Measurements from ENCODE around the gene APBA2.

The APBA2 gene

DNA sequence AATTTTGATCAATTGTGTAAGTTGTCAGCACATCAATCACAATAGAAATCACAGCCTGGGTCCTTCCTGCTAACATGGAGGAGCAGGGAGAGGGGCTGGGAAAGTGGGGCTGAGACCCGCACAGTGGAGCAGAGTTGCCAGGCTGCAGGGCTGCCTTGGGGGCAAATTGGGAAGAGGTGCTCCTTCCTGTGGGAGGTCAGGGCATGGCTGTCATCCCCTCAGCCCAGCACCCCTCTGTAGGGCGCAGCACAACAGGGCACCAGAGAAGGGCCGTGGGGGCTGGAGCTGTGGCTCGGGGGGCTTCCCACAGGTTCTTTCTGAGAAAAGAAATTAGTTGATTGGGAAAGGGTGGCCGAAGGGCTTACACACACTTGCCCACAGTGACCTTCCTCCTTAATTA is 257.5 kb downstream of the APBA2 start:
- H3K4me1 Mint-ChIP-seq, result peaks cover 22% of the 10 kb centered on the region
- H3K4me3 Mint-ChIP-seq, result no peak overlapping the region
- H3K27me3 Mint-ChIP-seq (ENCODE audit: low read depth), result peaks cover 33% of the 10 kb centered on the region
- H3K27ac Mint-ChIP-seq, result no peak overlapping the region
- TF ChIP-seq, protein P1, sequence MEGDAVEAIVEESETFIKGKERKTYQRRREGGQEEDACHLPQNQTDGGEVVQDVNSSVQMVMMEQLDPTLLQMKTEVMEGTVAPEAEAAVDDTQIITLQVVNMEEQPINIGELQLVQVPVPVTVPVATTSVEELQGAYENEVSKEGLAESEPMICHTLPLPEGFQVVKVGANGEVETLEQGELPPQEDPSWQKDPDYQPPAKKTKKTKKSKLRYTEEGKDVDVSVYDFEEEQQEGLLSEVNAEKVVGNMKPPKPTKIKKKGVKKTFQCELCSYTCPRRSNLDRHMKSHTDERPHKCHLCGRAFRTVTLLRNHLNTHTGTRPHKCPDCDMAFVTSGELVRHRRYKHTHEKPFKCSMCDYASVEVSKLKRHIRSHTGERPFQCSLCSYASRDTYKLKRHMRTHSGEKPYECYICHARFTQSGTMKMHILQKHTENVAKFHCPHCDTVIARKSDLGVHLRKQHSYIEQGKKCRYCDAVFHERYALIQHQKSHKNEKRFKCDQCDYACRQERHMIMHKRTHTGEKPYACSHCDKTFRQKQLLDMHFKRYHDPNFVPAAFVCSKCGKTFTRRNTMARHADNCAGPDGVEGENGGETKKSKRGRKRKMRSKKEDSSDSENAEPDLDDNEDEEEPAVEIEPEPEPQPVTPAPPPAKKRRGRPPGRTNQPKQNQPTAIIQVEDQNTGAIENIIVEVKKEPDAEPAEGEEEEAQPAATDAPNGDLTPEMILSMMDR (IDR thresholded peaks at IDR 0.05; ENCODE audit: unreplicated experiment in 3 of 3), result no peak
- no peaks in the 10 kb centered on the region for H3K9me3 Mint-ChIP-seq
- no peaks in the 10 kb centered on the region for H3K36me3 Mint-ChIP-seq (ENCODE audit: low read depth)

DNA sequence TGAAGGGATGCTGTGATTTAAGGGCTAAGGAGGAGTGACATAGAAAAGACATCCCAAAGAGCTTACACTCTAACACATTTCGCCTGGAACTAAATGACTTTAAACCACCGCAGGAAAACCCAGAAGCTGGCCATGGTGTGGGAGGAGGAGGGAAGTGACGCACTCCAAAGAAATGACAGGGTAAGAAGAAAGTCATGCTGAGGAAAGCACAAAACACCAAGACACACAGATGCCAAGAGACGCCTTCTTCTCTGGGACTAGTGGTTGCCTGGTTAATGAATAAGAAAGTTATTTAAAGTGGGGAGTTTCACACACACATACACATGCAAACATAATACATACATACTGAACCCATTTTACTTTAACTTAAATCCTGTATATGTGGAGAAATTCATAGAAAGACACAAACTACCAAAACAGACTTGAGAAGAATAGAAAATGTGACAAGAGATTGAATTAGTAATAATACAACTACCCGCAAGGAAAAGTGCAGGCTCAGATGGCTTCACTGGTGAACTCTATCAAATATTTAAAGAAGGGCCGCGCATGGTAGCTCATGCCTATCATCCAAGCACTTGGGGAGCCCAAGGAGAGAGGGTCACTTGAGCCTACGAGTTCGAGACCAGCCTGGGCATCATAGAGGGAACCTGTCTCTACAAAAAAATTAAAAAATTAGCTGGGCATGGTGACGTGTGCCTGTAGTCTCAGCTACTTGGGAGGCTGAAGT is 258.3 kb downstream of the APBA2 start:
- H3K4me1 Mint-ChIP-seq, result peaks cover 22% of the 10 kb centered on the region
- H3K36me3 Mint-ChIP-seq (ENCODE audit: low read depth), result no peaks in the 10 kb centered on the region
- no peak overlapping the region for H3K4me3 Mint-ChIP-seq
- H3K27ac Mint-ChIP-seq, result peak overlapping the region in 2 of 3 experiments; percentile 25 to 31
- TF ChIP-seq, protein P1 (IDR thresholded peaks at IDR 0.05; ENCODE audit: unreplicated experiment in 3 of 3), result no peak
- no peaks in the 10 kb centered on the region for H3K9me3 Mint-ChIP-seq
- H3K27me3 Mint-ChIP-seq (ENCODE audit: low read depth), result peaks cover 27% of the 10 kb centered on the region

DNA sequence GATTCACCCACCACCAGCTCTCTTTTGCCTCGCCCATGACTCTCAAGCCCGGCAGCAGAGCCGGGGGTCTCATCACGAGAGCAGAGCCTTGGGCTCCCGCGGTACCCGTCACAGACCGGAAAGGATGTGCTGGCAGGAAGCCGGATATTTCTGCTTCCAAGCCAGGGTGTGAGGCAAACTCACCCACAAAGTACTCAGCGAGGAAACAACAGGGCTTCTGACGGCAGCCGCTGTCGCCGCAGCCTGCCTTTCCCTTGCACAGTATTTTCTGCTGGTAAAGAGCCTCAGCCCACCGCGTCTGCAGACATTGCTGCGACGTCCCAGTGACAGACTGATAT is 263.9 kb downstream of the APBA2 start:
- H3K9me3 Mint-ChIP-seq, result peaks cover 10% of the 10 kb centered on the region
- TF ChIP-seq, protein P1 (IDR thresholded peaks at IDR 0.05; ENCODE audit: unreplicated experiment in 3 of 3), result no peak
- H3K4me3 Mint-ChIP-seq, result no peak overlapping the region
- H3K27ac Mint-ChIP-seq, result no peak overlapping the region
- H3K27me3 Mint-ChIP-seq (ENCODE audit: low read depth), result no peaks in the 10 kb centered on the region
- H3K4me1 Mint-ChIP-seq, result no peaks in the 10 kb centered on the region
- no peaks in the 10 kb centered on the region for H3K36me3 Mint-ChIP-seq (ENCODE audit: low read depth)

DNA sequence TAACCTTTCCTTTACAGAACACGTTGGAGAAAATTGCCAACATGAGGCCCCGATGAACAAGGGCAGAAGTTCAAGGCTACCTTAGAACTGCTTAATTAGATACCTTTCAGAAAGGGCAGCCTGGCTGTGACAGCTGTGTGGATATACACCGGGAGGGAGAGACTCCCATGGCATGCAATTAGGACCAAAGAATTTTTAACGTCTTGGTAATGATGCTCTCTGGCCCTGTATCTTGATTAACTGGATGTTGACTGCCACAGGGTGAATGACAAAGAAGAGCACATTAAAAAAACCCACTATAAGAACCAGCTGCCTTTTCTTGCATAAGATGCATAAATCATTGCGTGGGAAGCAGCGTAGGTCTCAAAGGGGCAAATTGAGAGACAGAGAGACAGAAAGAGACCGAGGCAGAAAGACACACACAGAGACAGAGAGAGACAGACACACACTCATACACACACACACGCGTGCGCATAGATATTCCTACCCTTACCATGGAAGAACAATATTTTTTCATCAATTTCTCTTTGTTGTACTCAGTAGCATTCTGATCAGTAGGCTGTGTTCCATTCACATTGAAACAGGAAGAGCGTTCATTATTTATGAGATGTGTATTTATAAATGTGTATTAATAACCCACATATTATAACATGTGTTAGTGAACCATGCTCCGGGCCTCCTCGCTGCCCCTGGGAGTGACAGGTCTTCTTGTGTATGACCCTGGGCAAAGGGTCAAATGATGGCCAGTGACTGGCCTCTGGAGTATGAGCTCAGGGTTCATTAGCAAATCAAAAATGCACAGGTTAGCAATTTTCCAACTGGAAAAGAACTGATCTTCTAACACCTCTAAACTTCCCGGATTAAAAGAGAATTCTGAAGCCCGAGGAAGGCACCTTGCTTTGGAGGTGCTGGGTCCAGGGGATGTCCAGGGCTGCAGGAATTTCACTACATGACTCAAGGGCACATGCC is 265.0 kb downstream of the APBA2 start:
- H3K4me3 Mint-ChIP-seq, result no peak overlapping the region
- peaks cover 10% of the 10 kb centered on the region for H3K9me3 Mint-ChIP-seq
- H3K27me3 Mint-ChIP-seq (ENCODE audit: low read depth), result peaks cover 2% of the 10 kb centered on the region
- no peaks in the 10 kb centered on the region for H3K4me1 Mint-ChIP-seq
- H3K27ac Mint-ChIP-seq, result no peak overlapping the region
- H3K36me3 Mint-ChIP-seq (ENCODE audit: low read depth), result no peaks in the 10 kb centered on the region
- TF ChIP-seq, protein P1 (IDR thresholded peaks at IDR 0.05; ENCODE audit: unreplicated experiment in 3 of 3), result no peak

DNA sequence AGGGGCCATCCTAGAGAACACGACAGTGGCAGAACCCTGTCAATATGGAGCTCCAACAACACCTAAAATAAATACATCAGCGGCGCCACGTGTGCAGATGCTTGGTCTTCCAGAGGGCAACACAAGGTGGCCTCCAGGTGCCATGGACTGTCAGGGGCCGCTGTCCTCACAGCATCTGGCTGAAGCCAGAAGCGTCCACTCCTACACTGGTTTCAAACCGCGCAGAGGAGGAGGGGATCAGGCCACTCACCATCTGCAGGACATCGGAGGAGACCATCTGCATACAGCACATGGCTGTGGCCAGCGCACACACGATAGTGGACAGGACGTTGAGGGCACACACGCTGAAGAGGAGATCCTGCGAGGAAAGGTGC is 265.7 kb downstream of the APBA2 start:
- Mint-ChIP-seq H3K27me3 (ENCODE audit: low read depth) (peaks cover 3% of the 10 kb centered on the region), H3K27ac (no peak overlapping the region), H3K36me3 (ENCODE audit: low read depth) (no peaks in the 10 kb centered on the region), H3K4me3 (no peak overlapping the region), H3K9me3 (peaks cover 10% of the 10 kb centered on the region), H3K4me1 (no peaks in the 10 kb centered on the region)
- TF ChIP-seq, protein P1 (IDR thresholded peaks at IDR 0.05; ENCODE audit: unreplicated experiment in 3 of 3), result no peak
